T-helper 9 cell (primary cell): ENCODE data around the gene NUP210.

Source experiments
- DNase-seq: peaks from one replicate; pipeline ENCODE4 v3.0.0-alpha.2; 2020

The NUP210 gene

DNA sequence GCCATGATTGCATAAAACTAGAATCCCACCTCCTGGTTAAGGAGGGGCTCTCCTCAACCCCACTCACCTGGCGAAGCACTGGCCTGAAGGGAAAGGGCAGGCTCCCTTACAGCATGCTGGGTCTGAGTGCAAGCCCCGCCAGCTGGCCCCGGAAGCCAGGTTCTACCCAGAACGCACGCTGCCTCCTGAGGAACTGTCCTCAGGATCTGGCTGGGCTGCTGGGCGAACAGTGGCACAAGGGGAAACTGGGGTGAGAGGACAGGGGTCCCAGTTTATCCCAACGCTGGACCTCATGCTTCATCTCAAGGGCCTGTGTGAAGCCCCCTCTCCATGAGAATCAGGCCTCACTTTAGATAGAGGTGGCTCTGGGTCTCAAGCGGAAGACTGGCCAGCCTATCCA is 47.5 kb downstream of the NUP210 start:
- no peak for DNase-seq

DNA sequence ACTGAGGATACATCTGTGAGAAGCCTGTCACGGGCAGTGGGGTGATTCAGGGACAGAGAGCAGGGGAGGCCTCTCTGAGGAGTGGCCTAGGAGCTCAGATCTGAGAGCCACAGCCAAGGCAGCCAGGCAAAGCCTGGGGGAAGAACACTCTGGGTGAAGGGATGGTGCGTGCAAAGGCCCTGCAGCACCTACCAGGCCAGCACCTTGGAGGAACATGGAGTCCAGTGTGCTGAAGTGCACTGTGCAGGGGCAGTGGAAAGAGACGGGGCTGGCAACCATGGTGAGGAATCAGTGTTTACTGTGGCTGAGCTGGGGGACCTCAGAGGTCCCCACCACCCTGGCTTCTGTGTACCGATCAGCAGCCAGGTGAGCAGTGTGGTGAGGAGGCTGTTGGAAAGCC is 48.0 kb downstream of the NUP210 start:
- no peak for DNase-seq

DNA sequence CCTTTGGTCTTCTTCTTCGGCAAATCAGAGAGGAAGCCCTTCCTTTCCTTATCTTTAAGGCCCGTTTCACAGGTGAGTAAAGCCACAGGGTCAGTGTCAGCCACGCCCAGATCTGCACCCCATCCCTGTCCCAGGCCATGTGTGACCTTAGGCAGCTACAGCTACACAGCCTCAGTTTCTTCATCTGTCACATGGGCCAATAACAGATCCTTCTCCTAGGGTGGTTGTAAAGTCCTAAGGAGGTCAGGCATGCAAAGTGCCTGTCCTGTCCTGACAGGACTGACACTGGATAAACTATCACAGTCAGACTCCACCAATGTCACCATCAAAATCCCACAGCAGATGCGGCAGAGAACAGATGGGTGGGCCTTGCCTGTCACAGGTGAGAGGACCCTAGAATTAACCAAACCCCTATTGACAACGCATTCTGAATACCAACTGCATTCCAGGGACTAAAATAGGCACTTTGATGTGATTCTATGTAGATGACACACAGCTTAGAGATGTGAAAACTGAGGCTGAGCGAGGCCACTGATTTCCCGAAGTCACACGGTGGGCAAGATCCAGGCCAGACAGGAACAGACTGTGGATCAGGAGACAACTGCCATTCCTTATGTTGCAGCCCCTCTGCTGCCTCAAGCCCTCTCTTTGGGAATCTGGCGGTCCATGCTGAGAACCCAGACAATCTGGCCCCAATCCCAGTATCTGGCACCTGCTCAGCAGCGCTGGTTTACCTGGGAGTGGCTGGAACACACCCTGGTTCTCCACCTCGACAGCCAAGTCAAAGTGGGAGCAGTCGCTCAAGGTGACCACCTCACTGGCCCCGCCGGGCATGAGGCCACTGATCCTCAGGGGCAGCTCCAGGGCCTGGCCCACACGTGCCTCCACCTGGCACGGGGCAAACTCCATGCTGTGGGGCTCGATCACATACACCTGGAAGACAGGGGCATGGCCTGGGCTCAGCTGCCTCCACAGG is 48.7 kb downstream of the NUP210 start:
- no peak for DNase-seq

DNA sequence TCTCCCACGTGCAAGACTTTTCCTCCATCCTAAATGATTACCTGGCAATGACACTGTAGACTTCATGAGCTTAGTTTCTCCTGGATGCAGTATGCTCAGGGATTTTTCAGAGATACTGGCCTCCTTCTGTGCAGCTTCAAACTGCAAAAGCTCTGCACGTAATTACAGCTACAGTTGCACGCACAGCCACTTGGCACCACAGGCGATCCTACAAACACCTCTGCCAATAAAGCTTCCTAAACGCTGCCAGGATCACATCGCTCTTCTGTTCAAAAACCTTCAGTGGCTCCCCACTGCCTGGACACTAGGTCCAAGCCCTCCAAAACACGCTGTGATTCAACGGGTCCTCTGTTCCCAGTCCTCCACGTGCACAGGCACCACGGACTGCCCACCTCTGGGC is 49.5 kb downstream of the NUP210 start:
- no peak for DNase-seq

DNA sequence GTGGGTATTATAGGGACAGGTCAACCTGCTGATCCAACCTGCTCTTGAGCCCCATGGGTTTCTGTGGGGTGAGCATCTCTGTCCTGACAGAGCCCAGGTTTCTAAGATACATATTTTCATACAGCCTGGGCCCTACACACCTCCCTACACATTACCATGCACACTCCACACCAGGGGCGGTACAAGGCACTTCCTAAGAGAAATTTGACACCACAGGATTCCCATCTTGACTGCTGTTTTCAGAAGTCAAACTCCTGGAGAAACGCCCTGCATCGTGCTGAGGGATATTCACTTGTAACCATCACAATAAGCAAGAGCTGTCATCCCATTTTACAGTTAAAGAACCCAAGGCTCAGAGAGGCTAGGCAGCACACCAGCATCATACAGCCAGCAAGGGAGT is 50.1 kb downstream of the NUP210 start:
- DNase-seq = no peak

DNA sequence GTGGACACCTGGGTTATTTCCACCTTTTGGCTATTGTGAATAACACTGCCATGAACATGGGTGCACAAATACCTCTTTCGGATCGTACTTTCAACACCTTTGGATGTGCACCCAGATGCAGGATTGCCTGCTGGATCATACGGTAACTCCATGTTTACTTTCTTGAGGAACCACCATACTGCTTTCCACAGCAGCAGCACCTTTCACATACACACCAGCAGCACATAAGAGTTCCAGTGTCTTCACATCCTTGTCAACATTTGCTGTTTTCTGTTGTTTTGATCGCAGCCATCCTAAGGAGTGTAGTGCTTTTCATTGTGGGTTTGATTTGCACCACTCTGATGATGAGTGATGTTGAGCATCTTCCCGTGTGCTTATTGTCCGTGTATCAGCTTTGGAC is 51.3 kb downstream of the NUP210 start:
- no peak for DNase-seq

DNA sequence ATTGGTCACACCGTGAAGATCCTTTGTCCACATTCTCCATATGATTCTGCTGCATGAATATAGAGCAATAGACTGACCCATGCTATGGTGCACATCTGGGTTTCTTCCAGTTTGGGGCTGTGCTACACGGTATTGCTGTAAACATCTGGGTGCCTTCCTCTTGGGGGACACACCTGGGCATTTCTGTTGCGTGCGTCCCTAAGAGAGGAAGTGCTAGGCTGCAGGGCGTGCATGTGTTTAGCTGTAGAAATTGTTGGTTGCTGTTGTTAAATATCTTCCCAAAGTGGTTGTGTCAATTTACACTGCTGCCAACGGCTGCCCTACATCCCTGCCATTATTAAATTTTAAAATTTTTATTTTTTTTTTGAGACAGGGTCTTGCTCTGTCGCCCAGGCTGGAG is 52.4 kb downstream of the NUP210 start:
- DNase-seq = no peak

DNA sequence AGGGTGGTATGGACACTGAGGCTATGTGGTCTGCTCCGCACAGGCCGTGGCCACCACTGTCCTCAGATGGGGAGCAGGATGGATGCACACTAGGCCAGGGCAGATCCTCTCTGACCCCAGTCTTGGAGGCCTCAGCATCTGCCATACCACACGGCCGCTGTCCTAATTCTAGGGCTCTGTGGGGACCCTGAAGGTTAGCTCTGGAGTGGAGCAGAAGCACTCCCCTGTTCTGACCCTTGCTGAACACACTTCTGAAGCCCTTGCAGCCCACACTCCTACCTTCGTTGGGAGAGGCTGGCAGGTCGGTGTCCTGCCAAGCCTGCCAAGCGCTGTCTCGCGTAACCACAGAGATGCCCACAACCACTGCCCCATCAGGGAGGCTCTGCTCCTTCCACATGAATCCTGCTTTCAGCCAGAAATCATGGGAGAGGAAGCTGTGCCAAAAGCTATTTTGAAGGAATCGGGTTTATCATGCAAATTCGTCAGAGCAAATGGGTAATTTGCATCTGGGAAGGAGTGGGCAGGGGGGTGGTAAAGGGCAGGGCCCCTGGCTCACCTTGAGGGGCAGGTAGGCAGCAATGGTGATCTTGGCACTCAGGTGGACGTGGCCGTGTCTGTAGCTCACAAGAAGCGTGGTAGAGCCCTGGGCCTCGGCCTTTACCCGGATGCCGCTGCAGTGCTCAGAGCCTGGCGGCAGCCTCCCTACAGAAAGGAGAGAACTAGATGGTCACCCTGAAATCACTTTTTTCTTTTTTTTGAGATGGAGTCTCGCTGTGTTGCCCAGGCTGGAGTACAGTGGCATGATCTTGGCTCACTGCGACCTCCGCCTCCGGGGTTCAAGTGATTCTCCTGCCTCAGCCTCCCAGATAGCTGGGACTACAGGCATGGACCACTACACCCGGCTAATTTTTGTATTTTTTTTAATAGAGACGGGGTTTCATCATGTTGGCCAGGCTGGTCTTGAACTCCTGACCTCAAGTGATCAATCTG is 54.4 kb downstream of the NUP210 start:
- no peak for DNase-seq

DNA sequence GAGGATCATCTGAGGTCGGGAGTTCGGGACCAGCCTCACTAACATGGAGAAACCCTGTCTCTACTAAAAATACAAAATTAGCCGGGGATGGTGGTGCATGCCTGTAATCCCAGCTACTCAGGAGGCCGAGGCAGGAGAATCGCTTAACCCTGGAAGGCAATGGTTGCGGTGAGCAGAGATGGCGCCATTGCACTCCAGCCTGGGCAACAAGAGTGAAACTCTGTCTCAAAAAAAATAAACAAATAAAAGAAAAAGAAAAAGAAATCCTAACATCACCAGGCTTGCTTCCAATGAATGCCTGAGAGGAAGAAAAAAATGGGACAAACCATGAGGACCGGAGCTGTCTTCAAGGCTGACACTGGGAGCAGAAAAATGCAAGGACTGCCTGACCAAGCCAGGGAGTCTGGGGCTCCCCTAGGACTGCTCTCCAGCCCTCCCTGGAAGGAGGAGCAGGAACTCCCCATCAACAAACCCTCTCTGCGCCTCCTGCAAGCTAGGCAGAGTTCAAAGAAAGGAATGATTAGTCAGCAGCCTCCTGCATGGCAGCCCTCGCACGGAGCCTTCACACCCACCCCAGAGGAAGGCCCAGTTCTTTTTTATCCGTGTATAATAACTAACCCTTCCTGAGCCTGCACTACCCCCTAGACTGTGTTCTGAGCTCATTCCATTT is 55.4 kb downstream of the NUP210 start:
- DNase-seq = no peak

DNA sequence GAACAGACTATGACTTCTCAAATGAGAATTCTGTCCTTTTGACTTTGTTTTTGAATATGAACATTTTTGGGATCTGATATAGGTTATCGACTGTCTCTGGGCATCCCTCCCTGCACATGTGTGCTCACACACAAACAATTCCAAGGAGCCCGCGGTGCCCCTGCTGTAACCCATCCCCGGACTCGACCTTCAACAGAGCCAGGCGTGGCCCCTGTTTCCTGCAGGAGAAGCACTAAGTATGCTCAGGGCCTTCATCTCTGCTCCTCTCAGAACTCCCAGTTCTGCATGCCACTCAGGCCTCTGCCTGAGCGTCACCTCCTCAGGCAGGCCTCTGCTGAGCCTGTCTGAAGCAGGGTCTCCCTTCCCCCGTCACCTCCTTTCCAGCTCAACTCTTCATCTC is 57.6 kb downstream of the NUP210 start:
- no peak for DNase-seq

DNA sequence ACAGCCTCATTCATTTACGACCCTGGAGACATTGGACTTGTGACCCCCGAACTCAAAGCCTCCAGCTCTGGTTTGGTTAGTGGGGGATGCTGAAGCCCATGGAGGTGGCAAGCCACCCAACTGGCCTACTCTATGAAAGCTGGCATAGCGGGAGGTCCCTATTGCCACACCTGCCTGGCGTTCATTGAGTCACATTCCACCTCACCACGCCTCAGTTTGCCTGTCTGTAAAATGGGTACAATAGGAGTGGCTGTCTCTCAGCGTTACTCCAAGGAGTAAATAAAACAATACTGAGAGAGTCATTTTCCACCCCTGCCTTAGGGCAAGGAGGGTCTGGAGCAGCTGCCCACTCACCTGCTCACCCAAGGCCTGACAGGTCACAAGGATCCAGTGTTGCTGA is 60.2 kb downstream of the NUP210 start:
- DNase-seq = no peak

DNA sequence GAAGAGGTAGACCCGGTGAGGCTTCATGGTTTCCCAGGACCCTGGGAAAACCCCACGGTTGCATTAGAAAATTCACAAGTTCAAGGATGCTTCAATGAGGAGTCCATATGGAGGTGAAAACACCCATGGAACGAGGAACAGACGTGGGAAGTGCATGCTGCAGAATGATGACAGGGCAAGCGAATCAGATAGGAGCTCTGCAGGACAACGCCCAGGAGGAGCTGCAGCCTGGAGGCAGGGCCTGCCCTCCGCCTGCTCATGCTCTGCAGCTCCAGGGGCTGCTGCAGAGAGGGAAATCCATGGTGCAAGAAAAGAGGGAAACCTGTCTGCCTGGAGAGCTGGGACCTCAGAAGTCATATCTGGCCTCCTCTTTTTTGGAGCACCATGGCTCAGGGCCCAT is 61.5 kb downstream of the NUP210 start:
- no peak for DNase-seq

DNA sequence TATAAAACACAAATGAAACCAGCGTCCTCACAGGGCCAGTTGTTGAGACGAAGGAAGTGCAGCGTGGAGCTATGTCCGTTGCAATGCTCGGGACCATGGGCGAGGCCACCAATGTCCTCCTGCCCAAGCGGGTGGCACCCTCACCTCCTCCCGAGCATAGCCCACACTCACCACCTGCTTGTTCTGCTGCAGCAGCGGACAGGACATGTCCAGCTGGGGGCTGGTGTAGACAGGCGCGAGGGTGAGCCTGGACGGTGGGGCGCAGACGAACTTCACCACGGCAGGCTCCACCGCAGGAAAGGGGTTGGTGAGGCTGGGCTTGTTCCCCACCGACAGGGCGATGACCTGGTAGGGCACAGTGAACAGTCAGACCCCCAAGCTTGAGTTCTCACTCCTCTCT is 62.1 kb downstream of the NUP210 start:
- no peak for DNase-seq

DNA sequence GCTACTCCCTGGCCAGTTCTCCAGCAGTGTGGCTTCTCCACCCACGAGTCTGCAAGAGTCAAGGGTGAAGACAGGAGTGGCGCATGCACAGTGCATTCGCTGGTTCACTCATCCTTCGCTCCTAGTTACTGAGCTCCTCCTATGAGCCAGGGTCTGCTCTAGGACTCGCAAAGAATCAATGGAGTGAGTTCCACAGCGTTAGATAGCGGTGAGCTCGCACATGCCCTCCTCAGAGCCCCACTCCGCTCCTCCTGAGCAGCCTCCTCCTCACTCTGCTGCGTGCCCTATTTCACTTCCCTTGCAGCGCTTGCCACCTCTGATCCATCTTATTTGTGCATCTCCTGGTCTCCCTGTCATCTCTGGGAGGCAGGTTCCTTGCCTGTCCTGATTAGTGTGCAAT is 63.0 kb downstream of the NUP210 start:
- no peak for DNase-seq

DNA sequence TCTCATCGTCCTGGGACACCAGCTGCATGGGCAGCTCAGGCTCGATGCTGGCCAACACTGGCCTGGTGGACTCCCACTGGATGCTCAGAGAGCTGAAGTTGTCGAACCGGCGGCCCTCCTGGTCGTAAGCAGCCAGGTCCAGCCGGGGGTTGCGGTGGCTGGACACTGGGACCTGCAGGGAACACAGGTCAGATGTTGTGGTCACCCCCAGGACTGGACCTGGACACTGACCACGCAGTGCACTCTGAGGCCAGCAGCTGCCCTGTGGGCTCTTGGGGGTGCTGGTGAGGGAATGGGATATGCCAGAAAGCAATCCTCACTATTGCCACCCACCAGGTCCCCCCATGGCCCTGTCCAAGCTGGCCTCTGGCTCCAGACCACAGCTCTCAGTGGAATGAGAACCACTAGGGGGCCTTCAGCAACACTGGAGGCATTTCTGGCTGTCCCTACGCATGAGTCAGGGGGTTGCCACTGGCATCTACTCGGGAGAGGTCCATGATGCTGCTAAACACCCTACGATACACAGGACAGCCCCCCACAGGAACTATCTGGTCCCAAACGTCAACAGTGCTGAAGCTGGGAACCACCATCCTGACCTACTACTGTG is 66.1 kb downstream of the NUP210 start:
- DNase-seq = no peak

DNA sequence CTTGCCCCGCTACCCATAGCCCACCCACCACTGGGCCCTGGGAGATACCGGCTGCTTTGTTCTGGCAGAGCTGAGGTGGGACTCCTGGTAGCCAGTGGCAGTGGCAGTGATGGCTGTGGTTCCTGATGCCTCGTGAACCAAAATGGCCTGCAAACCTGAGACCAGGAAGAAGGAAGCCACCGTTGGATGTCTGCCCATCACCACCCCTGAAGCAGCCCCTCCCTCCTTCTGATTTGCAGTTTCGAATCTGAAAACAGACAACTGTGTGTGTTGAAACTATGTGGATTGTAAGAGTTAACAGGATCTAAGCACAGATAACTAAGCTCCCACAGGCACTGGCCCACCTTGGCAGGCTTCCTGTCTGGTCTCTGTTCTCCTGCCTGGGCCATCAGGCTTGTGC is 66.6 kb downstream of the NUP210 start:
- DNase-seq = no peak

DNA sequence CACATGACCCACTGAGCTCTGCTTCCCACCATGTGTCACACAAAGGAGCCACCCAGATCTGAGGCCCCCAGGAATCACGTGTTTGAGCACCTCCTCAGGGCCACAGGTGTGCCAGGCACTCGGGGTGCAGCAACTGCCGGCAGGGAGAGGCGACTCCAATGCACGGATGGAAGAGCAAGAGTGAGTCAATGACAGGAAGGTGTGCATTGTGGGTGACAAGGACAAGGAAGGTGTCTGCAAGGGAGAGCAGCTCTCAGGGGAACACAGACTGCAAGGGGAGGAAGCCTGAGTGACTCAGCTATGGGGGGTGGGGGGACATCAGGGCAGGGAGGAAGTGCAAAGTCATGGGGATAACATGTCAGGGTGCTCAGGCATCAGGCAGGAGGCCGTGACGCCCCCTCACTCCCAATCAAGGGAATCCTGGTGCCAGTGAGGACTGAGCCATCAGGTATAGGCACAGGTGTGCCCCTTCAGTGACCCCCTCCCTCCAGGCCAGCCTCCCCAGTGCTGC is 67.4 kb downstream of the NUP210 start:
- no peak for DNase-seq

DNA sequence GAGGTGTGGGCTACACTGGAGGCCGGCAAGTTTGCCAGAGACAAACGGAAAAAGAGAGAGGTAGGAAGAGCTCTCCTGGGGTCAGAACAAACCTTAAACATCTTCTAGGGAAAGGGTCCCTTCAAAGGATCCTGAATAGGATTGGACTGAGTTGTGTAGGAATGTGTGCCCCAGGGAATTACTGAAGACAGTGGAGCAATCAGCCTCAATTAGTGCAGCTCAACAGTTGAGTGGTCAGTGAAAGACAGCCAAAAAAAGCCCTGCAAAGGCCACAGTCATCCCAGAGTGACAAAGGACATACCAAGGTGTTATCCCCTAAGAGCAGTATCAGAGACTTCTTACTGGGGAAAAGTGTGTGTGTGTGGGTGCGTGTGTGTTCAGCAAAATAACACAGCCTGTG is 70.3 kb downstream of the NUP210 start:
- DNase-seq = no peak

DNA sequence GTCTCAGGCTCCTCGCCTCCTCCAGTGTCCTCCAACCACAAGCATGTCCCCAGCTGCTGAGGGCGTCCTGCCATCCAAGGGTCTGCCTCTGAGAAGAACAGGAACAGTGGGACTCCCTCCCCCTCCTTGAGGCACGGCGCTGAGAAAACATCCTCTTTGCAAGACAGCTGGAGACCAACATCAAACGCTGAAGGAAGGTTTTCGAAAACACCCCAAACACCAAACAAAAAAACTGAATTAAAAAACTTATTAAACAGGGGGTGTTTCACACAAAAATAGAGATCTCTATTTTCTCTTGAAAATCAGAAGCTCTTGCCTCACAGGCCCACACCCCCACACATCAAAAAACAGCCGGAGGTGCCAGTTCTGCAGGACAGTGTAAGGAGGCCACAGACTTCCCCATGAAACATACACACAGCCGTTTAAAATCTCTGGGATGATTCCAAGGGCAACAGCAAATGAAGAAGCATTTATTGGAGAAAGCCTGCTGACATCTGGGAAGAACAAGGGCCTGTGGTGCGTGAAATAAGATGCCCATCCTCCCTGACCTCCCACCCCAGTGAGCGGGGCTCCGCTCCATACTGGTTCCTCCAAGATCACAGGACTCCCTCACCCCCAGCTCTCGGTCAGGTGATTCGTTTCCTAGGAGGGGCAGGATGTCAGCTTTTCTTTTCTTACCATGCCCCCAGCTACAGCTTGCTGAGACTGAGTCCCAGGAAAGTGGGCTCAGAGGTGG is 71.3 kb downstream of the NUP210 start:
- DNase-seq = no peak

DNA sequence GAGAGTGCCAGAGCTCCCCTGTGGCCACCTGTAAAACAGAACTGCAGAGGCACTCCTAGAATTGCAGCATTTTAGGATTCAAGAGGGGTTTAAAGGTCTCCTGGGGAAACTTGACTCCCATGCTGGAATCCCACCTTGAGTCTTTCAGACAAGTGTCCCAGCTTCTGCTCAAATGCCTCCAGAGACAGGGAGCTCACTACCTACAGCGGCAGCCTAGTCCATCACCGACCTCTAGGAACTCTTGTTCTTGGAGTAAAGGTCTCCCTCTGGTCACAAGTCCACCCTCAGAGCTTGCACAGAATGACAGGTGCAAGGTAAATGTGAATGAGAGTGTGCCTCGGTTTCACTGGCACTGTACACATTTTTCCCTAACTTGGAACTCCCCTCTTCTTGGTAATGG is 72.0 kb downstream of the NUP210 start:
- no peak for DNase-seq

DNA sequence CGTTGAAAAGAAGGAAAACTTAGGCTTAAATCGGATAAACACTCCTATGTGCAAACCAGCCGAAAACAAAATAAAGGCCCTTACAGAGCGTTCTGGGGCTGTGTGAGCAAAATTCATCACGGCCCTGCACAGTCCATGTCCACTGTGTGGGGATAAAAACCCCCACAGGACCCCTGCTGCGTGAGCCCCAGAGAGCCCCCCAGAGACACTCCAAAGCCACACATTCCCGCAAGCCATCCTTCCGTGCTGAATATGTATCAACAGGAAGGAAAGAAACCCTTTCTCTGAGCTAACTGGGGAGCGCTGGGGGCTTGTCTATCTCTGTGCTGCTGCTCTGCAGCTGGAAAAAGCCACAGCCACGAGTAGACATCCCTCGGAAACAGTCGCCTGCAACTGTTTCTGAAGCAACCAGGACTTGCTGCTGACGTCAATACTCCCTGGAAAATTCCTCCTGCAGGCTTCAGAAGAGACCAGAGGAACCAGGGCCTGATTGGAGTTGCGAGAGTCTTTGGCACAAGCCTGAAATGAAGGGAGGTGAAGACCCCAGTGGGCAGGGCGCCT is 72.7 kb downstream of the NUP210 start:
- DNase-seq = no peak
